Measurements from ENCODE around the gene LYPD6B.

DNA sequence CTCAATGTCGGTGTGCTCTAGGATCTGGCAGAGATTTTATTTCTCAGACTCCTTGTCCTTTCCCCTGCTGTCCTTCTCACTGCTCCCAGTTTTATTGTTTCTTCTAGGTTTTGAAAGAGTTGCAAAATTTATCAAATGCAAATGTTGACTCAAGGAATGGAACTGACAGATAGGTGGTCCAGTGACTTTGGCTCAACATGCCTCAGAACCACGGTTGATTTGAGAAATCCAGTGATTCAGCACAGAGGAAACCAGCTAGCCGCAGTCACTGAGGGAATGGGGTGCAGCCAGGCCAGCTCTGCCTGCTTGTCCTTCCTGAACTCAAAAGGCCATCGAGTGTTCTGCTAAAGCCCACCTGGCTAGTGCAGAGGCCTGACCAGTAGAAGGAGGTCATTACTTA is 166.2 kb downstream of the LYPD6B start:
- TF ChIP-seq CREM (IDR thresholded peaks at IDR 0.05; ENCODE audit: low read depth) (no peak), MEF2A (IDR thresholded peaks at IDR 0.05; ENCODE audit: insufficient read depth, low read depth, low read length) (no peak), MXI1 (IDR thresholded peaks at IDR 0.05; ENCODE audit: low read depth, low read length) (no peak), ZZZ3 (IDR thresholded peaks at IDR 0.05; ENCODE audit: control insufficient read depth, insufficient read length, low read depth) (no peak), SIX5 (IDR thresholded peaks at IDR 0.05; ENCODE audit: low read depth, low read length, severe bottlenecking) (no peak), ZNF274 (IDR thresholded peaks at IDR 0.05; ENCODE audit: insufficient read depth, insufficient read length) (no peak), SMC3 (IDR thresholded peaks at IDR 0.05; ENCODE audit: borderline replicate concordance, low read length) (no peak), LARP7 (IDR thresholded peaks at IDR 0.05) (no peak), TAF1 (IDR thresholded peaks at IDR 0.05; ENCODE audit: borderline replicate concordance, low read depth, low read length) (no peak), PAX8 (IDR thresholded peaks at IDR 0.05) (no peak), RAD21 (IDR thresholded peaks at IDR 0.05; ENCODE audit: insufficient read depth, low read depth, low read length) (no peak)
- TF ChIP-seq, protein P1, sequence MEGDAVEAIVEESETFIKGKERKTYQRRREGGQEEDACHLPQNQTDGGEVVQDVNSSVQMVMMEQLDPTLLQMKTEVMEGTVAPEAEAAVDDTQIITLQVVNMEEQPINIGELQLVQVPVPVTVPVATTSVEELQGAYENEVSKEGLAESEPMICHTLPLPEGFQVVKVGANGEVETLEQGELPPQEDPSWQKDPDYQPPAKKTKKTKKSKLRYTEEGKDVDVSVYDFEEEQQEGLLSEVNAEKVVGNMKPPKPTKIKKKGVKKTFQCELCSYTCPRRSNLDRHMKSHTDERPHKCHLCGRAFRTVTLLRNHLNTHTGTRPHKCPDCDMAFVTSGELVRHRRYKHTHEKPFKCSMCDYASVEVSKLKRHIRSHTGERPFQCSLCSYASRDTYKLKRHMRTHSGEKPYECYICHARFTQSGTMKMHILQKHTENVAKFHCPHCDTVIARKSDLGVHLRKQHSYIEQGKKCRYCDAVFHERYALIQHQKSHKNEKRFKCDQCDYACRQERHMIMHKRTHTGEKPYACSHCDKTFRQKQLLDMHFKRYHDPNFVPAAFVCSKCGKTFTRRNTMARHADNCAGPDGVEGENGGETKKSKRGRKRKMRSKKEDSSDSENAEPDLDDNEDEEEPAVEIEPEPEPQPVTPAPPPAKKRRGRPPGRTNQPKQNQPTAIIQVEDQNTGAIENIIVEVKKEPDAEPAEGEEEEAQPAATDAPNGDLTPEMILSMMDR (IDR thresholded peaks at IDR 0.05 in 2 of 3, conservative IDR thresholded peaks at IDR 0.05 in 1 of 3; ENCODE audit: control insufficient read depth in 2 of 3, extremely low read depth in 1 of 3, insufficient read depth in 1 of 3, low read depth in 3 of 3, low read length in 3 of 3) = no peak
- TF ChIP-seq, protein P2, sequence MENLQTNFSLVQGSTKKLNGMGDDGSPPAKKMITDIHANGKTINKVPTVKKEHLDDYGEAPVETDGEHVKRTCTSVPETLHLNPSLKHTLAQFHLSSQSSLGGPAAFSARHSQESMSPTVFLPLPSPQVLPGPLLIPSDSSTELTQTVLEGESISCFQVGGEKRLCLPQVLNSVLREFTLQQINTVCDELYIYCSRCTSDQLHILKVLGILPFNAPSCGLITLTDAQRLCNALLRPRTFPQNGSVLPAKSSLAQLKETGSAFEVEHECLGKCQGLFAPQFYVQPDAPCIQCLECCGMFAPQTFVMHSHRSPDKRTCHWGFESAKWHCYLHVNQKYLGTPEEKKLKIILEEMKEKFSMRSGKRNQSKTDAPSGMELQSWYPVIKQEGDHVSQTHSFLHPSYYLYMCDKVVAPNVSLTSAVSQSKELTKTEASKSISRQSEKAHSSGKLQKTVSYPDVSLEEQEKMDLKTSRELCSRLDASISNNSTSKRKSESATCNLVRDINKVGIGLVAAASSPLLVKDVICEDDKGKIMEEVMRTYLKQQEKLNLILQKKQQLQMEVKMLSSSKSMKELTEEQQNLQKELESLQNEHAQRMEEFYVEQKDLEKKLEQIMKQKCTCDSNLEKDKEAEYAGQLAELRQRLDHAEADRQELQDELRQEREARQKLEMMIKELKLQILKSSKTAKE (IDR thresholded peaks at IDR 0.05; ENCODE audit: low read depth, poor library complexity, severe bottlenecking) = no peak
- TF ChIP-seq, protein P3, sequence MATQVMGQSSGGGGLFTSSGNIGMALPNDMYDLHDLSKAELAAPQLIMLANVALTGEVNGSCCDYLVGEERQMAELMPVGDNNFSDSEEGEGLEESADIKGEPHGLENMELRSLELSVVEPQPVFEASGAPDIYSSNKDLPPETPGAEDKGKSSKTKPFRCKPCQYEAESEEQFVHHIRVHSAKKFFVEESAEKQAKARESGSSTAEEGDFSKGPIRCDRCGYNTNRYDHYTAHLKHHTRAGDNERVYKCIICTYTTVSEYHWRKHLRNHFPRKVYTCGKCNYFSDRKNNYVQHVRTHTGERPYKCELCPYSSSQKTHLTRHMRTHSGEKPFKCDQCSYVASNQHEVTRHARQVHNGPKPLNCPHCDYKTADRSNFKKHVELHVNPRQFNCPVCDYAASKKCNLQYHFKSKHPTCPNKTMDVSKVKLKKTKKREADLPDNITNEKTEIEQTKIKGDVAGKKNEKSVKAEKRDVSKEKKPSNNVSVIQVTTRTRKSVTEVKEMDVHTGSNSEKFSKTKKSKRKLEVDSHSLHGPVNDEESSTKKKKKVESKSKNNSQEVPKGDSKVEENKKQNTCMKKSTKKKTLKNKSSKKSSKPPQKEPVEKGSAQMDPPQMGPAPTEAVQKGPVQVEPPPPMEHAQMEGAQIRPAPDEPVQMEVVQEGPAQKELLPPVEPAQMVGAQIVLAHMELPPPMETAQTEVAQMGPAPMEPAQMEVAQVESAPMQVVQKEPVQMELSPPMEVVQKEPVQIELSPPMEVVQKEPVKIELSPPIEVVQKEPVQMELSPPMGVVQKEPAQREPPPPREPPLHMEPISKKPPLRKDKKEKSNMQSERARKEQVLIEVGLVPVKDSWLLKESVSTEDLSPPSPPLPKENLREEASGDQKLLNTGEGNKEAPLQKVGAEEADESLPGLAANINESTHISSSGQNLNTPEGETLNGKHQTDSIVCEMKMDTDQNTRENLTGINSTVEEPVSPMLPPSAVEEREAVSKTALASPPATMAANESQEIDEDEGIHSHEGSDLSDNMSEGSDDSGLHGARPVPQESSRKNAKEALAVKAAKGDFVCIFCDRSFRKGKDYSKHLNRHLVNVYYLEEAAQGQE (IDR thresholded peaks at IDR 0.05; ENCODE audit: low read depth, low read length) = no peak
